Fibroblast of mammary gland (primary cell): ENCODE results near the gene LCE1F.

Experiments
- DNase-seq: peaks from one replicate; pipeline ENCODE4 v3.0.0-alpha.2; 2010; ENCODE audit warnings: low read depth
- H3K4me3 ChIP-seq: 2 replicates; pipeline ENCODE4 v1.5.1; 2011; ENCODE audit warnings: low read depth, mild to moderate bottlenecking, low read length, moderate library complexity; ENCODE audit not compliant: control insufficient read depth
- CTCF ChIP-seq: conservative IDR thresholded peaks from 2 replicates; pipeline ENCODE4 v1.5.1; 2011; ENCODE audit warnings: low read depth, low read length, inconsistent platforms; ENCODE audit not compliant: control insufficient read depth, insufficient read depth

Gene LCE1F

GRCh38 chr1:152768847-152769533, 6.0 kb upstream of the LCE1F start:
- TF ChIP-seq CTCF = peak; percentile 8
- DNase-seq = peak; percentile 88
- no peak overlapping the region for H3K4me3 ChIP-seq

DNA sequence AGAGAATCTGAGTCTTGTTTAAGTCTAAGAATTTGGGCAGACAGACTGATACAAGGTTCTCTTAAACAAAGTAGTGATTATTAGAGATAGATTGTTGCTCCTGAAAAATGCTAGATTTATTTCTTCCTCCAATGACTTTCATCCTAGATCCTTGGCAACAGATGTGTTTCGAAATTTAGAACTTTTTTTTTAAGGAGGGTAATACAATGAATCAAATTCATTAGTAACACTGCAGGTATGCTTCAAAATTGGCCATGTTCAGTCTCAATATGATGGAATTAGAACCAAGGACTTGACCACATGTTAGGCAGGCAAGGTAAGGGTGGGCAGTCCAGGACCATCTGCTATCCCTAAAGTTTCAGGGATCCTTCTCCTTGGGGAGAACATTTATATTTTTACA, 4.5 kb upstream of the LCE1F start:
- DNase-seq = peak; percentile 38
- no peak for TF ChIP-seq CTCF
- H3K4me3 ChIP-seq = no peak overlapping the region

- no peak for DNase-seq
- TF ChIP-seq CTCF = no peak
- H3K4me3 ChIP-seq = no peak overlapping the region
These were observed 1.4 kb downstream of the LCE1F start for GRCh38 chr1:152776361-152776760.

- DNase-seq = peak; percentile 32
- peak; percentile 40 for TF ChIP-seq CTCF
- no peak overlapping the region for H3K4me3 ChIP-seq
These were observed 2.7 kb downstream of the LCE1F start for GRCh38 chr1:152777510-152778137.

DNA sequence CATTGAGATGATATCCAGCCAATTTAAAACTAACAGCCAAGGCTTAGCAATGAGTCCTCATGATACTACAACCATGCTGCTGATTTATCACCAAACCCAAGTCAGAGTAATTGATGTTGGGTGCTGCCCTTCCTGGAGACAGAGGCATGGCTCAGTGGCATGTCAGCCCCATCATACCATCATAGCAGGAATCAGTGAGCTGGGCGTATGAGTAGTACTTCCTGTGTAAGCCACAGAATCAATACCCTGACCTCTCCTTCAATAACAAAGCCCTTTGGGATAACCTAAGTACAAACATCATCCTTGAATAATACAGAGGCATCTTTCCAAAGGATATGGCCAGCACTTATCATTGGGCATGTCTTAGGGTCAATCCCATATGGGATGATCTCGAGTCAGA, 8.2 kb downstream of the LCE1F start:
- no peak for TF ChIP-seq CTCF
- H3K4me3 ChIP-seq = no peak overlapping the region
- peak; percentile 15 for DNase-seq

- DNase-seq = no peak
- no peak for TF ChIP-seq CTCF
These were observed 11.1 kb downstream of the LCE1F start, which contains the start of gene LCE1E for GRCh38 chr1:152786077-152786476. Gene LCE1E, plus strand, starts transcription at chr1:152786257. Its CDS starts 1,043 bp downstream, at chr1:152787300.

More at GRCh38 chr1:152786077-152786476, 11.1 kb downstream of the LCE1F start, which contains the start of gene LCE1E:
- no peak within 1 kb of the TSS for H3K4me3 ChIP-seq
